Fibroblast of villous mesenchyme (primary cell): ENCODE data around the gene SPON1. TPM values are rescaled to one million over a fixed set of nuclear protein-coding genes. Genes with fewer than 3 reads are reported as not detected.

Source experiments
- DNase-seq: peaks from one replicate; pipeline ENCODE4 v3.0.0-alpha.2; 2010; ENCODE audit warnings: low read depth
- H3K4me3 ChIP-seq: 2 replicates; pipeline ENCODE4 v1.5.1; 2011; ENCODE audit warnings: low read depth, mild to moderate bottlenecking, low read length
- CTCF ChIP-seq: IDR thresholded peaks from 2 replicates; pipeline ENCODE4 v1.5.1; 2012; ENCODE audit warnings: low read depth, mild to moderate bottlenecking, low read length; ENCODE audit not compliant: insufficient read depth
- total RNA-seq: library from RNA; depleted of rRNA; stranded (reverse); fragments of >200 nt; gene quantifications from 2 replicates; pipeline ENCODE4 v1.2.3, GENCODE V29; 2012

The SPON1 gene
- total RNA-seq, 1 donor: 0.43 TPM

GRCh38 chr11:14112721-14113120, 150.2 kb downstream of the SPON1 start:
- no peak for DNase-seq
- H3K4me3 ChIP-seq: no peak overlapping the region
- TF ChIP-seq CTCF: no peak

GRCh38 chr11:14114269-14114668, 151.7 kb downstream of the SPON1 start:
- H3K4me3 ChIP-seq: no peak overlapping the region
- no peak for TF ChIP-seq CTCF
- DNase-seq: no peak

GRCh38 chr11:14114786-14115185, 152.3 kb downstream of the SPON1 start:
- DNase-seq: no peak
- H3K4me3 ChIP-seq: no peak overlapping the region
- no peak for TF ChIP-seq CTCF

GRCh38 chr11:14117632-14118031, 155.1 kb downstream of the SPON1 start:
- DNase-seq: no peak
- TF ChIP-seq CTCF: no peak
- no peak overlapping the region for H3K4me3 ChIP-seq

- no peak overlapping the region for H3K4me3 ChIP-seq
- TF ChIP-seq CTCF: no peak
- no peak for DNase-seq
Observed at GRCh38 chr11:14118072-14118471, 155.5 kb downstream of the SPON1 start.

- no peak overlapping the region for H3K4me3 ChIP-seq
- TF ChIP-seq CTCF: no peak
- DNase-seq: no peak
Observed at GRCh38 chr11:14119357-14119756, 156.8 kb downstream of the SPON1 start.

- H3K4me3 ChIP-seq: no peak overlapping the region
- peak; percentile 5 for DNase-seq
- no peak for TF ChIP-seq CTCF
Observed at GRCh38 chr11:14124350-14124749, 161.8 kb downstream of the SPON1 start.
